Mucosa of descending colon (tissue), 3 donors: ENCODE results near the gene TOB1. TPM values are rescaled to one million over a fixed set of nuclear protein-coding genes. Genes with fewer than 3 reads are reported as not detected.

Source experiments
- ATAC-seq: fragments of 200-7000 bp; cut with Tn5 transposase; one replicate; pipeline ENCODE4 v1.9.1; 2020; ENCODE audit warnings: mild to moderate bottlenecking, moderate library complexity
- DNase-seq, 3 donors: peaks; one replicate each; pipeline ENCODE4 v3.0.0-alpha.2; 2020
- H3K36me3 ChIP-seq: fragments of 200-600 bp; one replicate; pipeline ENCODE4 v1.8.0; 2021; ENCODE audit warnings: low read depth, mild to moderate bottlenecking
- H3K4me1 ChIP-seq: fragments of 200-600 bp; one replicate; pipeline ENCODE4 v1.8.0; 2021; ENCODE audit warnings: low read depth, mild to moderate bottlenecking
- H3K4me3 ChIP-seq: fragments of 200-600 bp; one replicate; pipeline ENCODE4 v1.8.0; 2021; ENCODE audit warnings: mild to moderate bottlenecking
- H3K9me3 ChIP-seq: fragments of 200-600 bp; one replicate; pipeline ENCODE4 v1.8.0; 2021; ENCODE audit warnings: mild to moderate bottlenecking
- CTCF ChIP-seq: fragments of 200-600 bp; IDR thresholded peaks from one replicate; pipeline ENCODE4 v1.8.0; 2022; ENCODE audit warnings: antibody characterized with exemption, mild to moderate bottlenecking
- intact Hi-C, 2 donors: fragments of 100-400 bp; cut with DNase I in 1 of 2; cut with micrococcal nuclease in 1 of 2; formaldehyde crosslinking; loops; one replicate each; pipeline versions ENCODE4 v1.11.0 to v1.11.1; 2022; cut with DNase I, micrococcal nuclease
- total RNA-seq, 3 donors: library from RNA; stranded (reverse); fragmentation: NEBNext Ultra II Directional in 2 of 3; extraction: Animal tissue kit (Norgen Biotek cat#: 25700) in 2 of 3; gene quantifications; one replicate each; pipeline versions ENCODE4 v1.2.1 to v1.2.4, GENCODE V29; 2021 to 2023
- donor health status: DM: no; HTN: no; CAD: no; lungs with moderate emphysema.
- donor health status: DM: no; HTN: no; CAD: no.
- donor health status: DM: no; HTN: yes; CAD: no.

Gene TOB1
- total RNA-seq, 3 donors from 2014 or later: 120 to 156 (median 128) TPM

- H3K4me3 ChIP-seq: peak overlapping the region; percentile 95
- peaks cover 26% of the 10 kb centered on the region for H3K4me1 ChIP-seq
- intact Hi-C loops: loop anchor here (5.0 to 10.0 kb wide), 2 partner anchors 50 to 82 kb away; no protein-coding TSS in a partner anchor
- ATAC-seq: peak; percentile 1
- no peaks in the 10 kb centered on the region for H3K36me3 ChIP-seq
- no peak for TF ChIP-seq CTCF
- no peaks in the 10 kb centered on the region for H3K9me3 ChIP-seq
- DNase-seq: peak; percentile 59 to 80 (median 76)
These were observed 890 bp downstream of the TOB1 start for GRCh38 chr17:50865060-50865867.

GRCh38 chr17:50864747-50865059 is 1.5 kb downstream of the TOB1 start:
- H3K4me1 ChIP-seq: peaks cover 26% of the 10 kb centered on the region
- H3K36me3 ChIP-seq: no peaks in the 10 kb centered on the region
- ATAC-seq: no peak
- intact Hi-C loops: loop anchor here (5.0 to 10.0 kb wide), 2 partner anchors 50 to 83 kb away; no protein-coding TSS in a partner anchor
- peak overlapping the region; percentile 95 for H3K4me3 ChIP-seq
- peak in 1 of 3 donors; percentile 56 for DNase-seq
- no peak for TF ChIP-seq CTCF
- no peaks in the 10 kb centered on the region for H3K9me3 ChIP-seq

- DNase-seq: no peak
- intact Hi-C loops: loop anchor here in 1 of 2 donors (10.0 kb wide), 1 partner anchor 51 kb away; no protein-coding TSS in a partner anchor
These were observed 2.2 kb downstream of the TOB1 start for GRCh38 chr17:50863931-50864330.

GRCh38 chr17:50863221-50863843 is 2.8 kb downstream of the TOB1 start:
- TF ChIP-seq CTCF: peak; percentile 12
- peak in 1 of 3 donors; percentile 84 for DNase-seq
- intact Hi-C loops: loop anchor here in 1 of 2 donors (10.0 kb wide), 1 partner anchor 51 kb away; no protein-coding TSS in a partner anchor
- Histone ChIP-seq H3K9me3 (no peaks in the 10 kb centered on the region), H3K4me3 (no peak overlapping the region), H3K36me3 (no peaks in the 10 kb centered on the region), H3K4me1 (peaks cover 24% of the 10 kb centered on the region)
- ATAC-seq: no peak

More at GRCh38 chr17:50863931-50864330, 2.2 kb downstream of the TOB1 start:
- peaks cover 23% of the 10 kb centered on the region for H3K4me1 ChIP-seq
- no peaks in the 10 kb centered on the region for H3K9me3 ChIP-seq
- H3K4me3 ChIP-seq: peak overlapping the region; percentile 95
- H3K36me3 ChIP-seq: no peaks in the 10 kb centered on the region
- ATAC-seq: no peak
- TF ChIP-seq CTCF: no peak

- TF ChIP-seq CTCF: no peak
- no peaks in the 10 kb centered on the region for H3K9me3 ChIP-seq
- H3K36me3 ChIP-seq: no peaks in the 10 kb centered on the region
- intact Hi-C loops: loop anchor here in 1 of 2 donors (10.0 kb wide), 1 partner anchor 53 kb away; no protein-coding TSS in a partner anchor
- peaks cover 31% of the 10 kb centered on the region for H3K4me1 ChIP-seq
- H3K4me3 ChIP-seq: no peak overlapping the region
- ATAC-seq: no peak
- DNase-seq: no peak
These were observed 4.2 kb downstream of the TOB1 start for GRCh38 chr17:50861822-50862528.
